Vagina (tissue), 2 donors: ENCODE data around the gene VWA2. TPM values are rescaled to one million over a fixed set of nuclear protein-coding genes. Genes with fewer than 3 reads are reported as not detected.

ENCODE experiments used
- DNase-seq, 2 donors: peaks; one replicate each; pipeline ENCODE4 v3.0.0-alpha.2; 2017; ENCODE audit errors: extremely low spot score in 2 of 2
- H3K27ac ChIP-seq: fragments of 200-600 bp; sonication (generic); one replicate; pipeline ENCODE4 v1.5.1; 2019
- H3K27me3 ChIP-seq: fragments of 200-600 bp; sonication (generic); one replicate; pipeline ENCODE4 v1.5.1; 2019
- H3K36me3 ChIP-seq, 2 donors: fragments of 200-600 bp; sonication (generic); one replicate each; pipeline ENCODE4 v1.5.1; 2017 to 2019
- H3K4me1 ChIP-seq: fragments of 200-600 bp; sonication (generic); one replicate; pipeline ENCODE4 v1.5.1; 2019
- H3K4me3 ChIP-seq, 2 donors: fragments of 200-600 bp; sonication (generic); 1 replicate in 1 of 2; 2 replicates in 1 of 2; pipeline ENCODE4 v1.5.1; 2016 to 2019
- H3K9me3 ChIP-seq: fragments of 200-600 bp; sonication (generic); one replicate; pipeline ENCODE4 v1.5.1; 2019
- CTCF ChIP-seq, 3 experiments: fragments of 450-650 bp in 2 of 3; fragments of 200-600 bp in 1 of 3; sonication (generic) in 1 of 3; IDR thresholded peaks; one replicate each; pipeline ENCODE4 v1.5.1; 2017 to 2019; ENCODE audit warnings: antibody characterized with exemption in 3 of 3, mild to moderate bottlenecking in 2 of 3, moderate library complexity in 2 of 3
- POLR2A ChIP-seq, 2 donors: fragments of 450-650 bp; IDR thresholded peaks; one replicate each; pipeline ENCODE4 v1.6.1; 2017; ENCODE audit warnings: antibody characterized with exemption in 2 of 2, mild to moderate bottlenecking in 2 of 2, moderate library complexity in 2 of 2
- POLR2AphosphoS5 ChIP-seq, 2 donors: sonication (generic); formaldehyde crosslinking; IDR thresholded peaks; one replicate each; pipeline ENCODE4 v1.9.0; 2017; ENCODE audit warnings: antibody characterized with exemption in 2 of 2, mild to moderate bottlenecking in 2 of 2, low read depth in 1 of 2; ENCODE audit not compliant: insufficient read depth in 1 of 2
- intact Hi-C: fragments of 100-400 bp; cut with DNase I; formaldehyde crosslinking; loops from one replicate; pipeline ENCODE4 v1.15.1; 2023
- total RNA-seq: library from RNA; depleted of rRNA; stranded (reverse); fragments of >200 nt; gene quantifications from one replicate; pipeline ENCODE4 v1.2.3, GENCODE V29; 2016

Gene VWA2
- total RNA-seq, 1 donor from 2014 or later: 2.9 TPM

GRCh38 chr10:114281006-114281405 is 42.0 kb downstream of the VWA2 start:
- Histone ChIP-seq H3K4me3 (no peak overlapping the region), H3K27me3 (no peaks in the 10 kb centered on the region), H3K9me3 (no peaks in the 10 kb centered on the region), H3K4me1 (peaks cover 6% of the 10 kb centered on the region), H3K36me3 (no peaks in the 10 kb centered on the region), H3K27ac (no peak overlapping the region)
- DNase-seq: no peak
- intact Hi-C loops: no loop called here
- TF ChIP-seq POLR2A (IDR thresholded peaks at IDR 0.05) (no peak), CTCF (IDR thresholded peaks at IDR 0.05) (no peak), POLR2AphosphoS5 (IDR thresholded peaks at IDR 0.05; ENCODE audit: insufficient read depth in 1 of 2, low read depth in 1 of 2) (no peak)

- Histone ChIP-seq H3K4me1 (peaks cover 6% of the 10 kb centered on the region), H3K27me3 (no peaks in the 10 kb centered on the region), H3K27ac (no peak overlapping the region), H3K4me3 (no peak overlapping the region), H3K9me3 (no peaks in the 10 kb centered on the region), H3K36me3 (no peaks in the 10 kb centered on the region)
- DNase-seq: no peak
- intact Hi-C loops: no loop called here
- no peak for TF ChIP-seq CTCF (IDR thresholded peaks at IDR 0.05)
- no peak for TF ChIP-seq POLR2AphosphoS5 (IDR thresholded peaks at IDR 0.05; ENCODE audit: insufficient read depth in 1 of 2, low read depth in 1 of 2)
- no peak for TF ChIP-seq POLR2A (IDR thresholded peaks at IDR 0.05)
Measured at GRCh38 chr10:114281461-114281860, 42.4 kb downstream of the VWA2 start.

- peaks cover 6% of the 10 kb centered on the region for H3K4me1 ChIP-seq
- H3K4me3 ChIP-seq: no peak overlapping the region
- no peak for DNase-seq
- H3K36me3 ChIP-seq: no peaks in the 10 kb centered on the region
- no peaks in the 10 kb centered on the region for H3K27me3 ChIP-seq
- TF ChIP-seq CTCF (IDR thresholded peaks at IDR 0.05): no peak
- no peak for TF ChIP-seq POLR2A (IDR thresholded peaks at IDR 0.05)
- TF ChIP-seq POLR2AphosphoS5 (IDR thresholded peaks at IDR 0.05; ENCODE audit: insufficient read depth in 1 of 2, low read depth in 1 of 2): no peak
- H3K27ac ChIP-seq: no peak overlapping the region
- intact Hi-C loops: no loop called here
- H3K9me3 ChIP-seq: no peaks in the 10 kb centered on the region
Measured at GRCh38 chr10:114282526-114282925, 43.5 kb downstream of the VWA2 start.

- no peaks in the 10 kb centered on the region for H3K36me3 ChIP-seq
- no peak overlapping the region for H3K4me3 ChIP-seq
- H3K27me3 ChIP-seq: no peaks in the 10 kb centered on the region
- peaks cover 6% of the 10 kb centered on the region for H3K4me1 ChIP-seq
- intact Hi-C loops: no loop called here
- H3K9me3 ChIP-seq: no peaks in the 10 kb centered on the region
- no peak overlapping the region for H3K27ac ChIP-seq
- DNase-seq: no peak
- TF ChIP-seq POLR2AphosphoS5 (IDR thresholded peaks at IDR 0.05; ENCODE audit: insufficient read depth in 1 of 2, low read depth in 1 of 2): no peak
- TF ChIP-seq POLR2A (IDR thresholded peaks at IDR 0.05): no peak
- TF ChIP-seq CTCF (IDR thresholded peaks at IDR 0.05): no peak
Measured at GRCh38 chr10:114283091-114283490, 44.0 kb downstream of the VWA2 start.

- no peak overlapping the region for H3K27ac ChIP-seq
- no peaks in the 10 kb centered on the region for H3K27me3 ChIP-seq
- no peaks in the 10 kb centered on the region for H3K36me3 ChIP-seq
- peaks cover 6% of the 10 kb centered on the region for H3K4me1 ChIP-seq
- H3K9me3 ChIP-seq: no peaks in the 10 kb centered on the region
- intact Hi-C loops: no loop called here
- no peak for DNase-seq
- H3K4me3 ChIP-seq: no peak overlapping the region
- no peak for TF ChIP-seq POLR2AphosphoS5 (IDR thresholded peaks at IDR 0.05; ENCODE audit: insufficient read depth in 1 of 2, low read depth in 1 of 2)
- no peak for TF ChIP-seq CTCF (IDR thresholded peaks at IDR 0.05)
- TF ChIP-seq POLR2A (IDR thresholded peaks at IDR 0.05): no peak
Measured at GRCh38 chr10:114283535-114284234, 44.6 kb downstream of the VWA2 start.
